Iris pigment epithelial cell (primary cell): ENCODE data around the gene HES3.

Experiments used
- DNase-seq: peaks from one replicate; pipeline ENCODE4 v3.0.0-alpha.2; 2011; ENCODE audit warnings: low read depth

HES3 gene

GRCh38 chr1:6245869-6246496, 2.0 kb downstream of the HES3 start:
- peak; percentile 47 for DNase-seq

GRCh38 chr1:6246497-6247467, 2.8 kb downstream of the HES3 start:
- DNase-seq = peak; percentile 68

GRCh38 chr1:6247651-6248050, 3.7 kb downstream of the HES3 start:
- DNase-seq = no peak

GRCh38 chr1:6248161-6248776, 4.3 kb downstream of the HES3 start:
- DNase-seq = no peak

- peak; percentile 28 for DNase-seq
These were observed 5.2 kb downstream of the HES3 start for GRCh38 chr1:6248932-6249738.

- DNase-seq = no peak
These were observed 6.0 kb downstream of the HES3 start for GRCh38 chr1:6249739-6250689.

GRCh38 chr1:6251233-6251632, 7.3 kb downstream of the HES3 start:
- DNase-seq = no peak

GRCh38 chr1:6251681-6252373, 7.8 kb downstream of the HES3 start:
- no peak for DNase-seq

- no peak for DNase-seq
These were observed 8.4 kb downstream of the HES3 start for GRCh38 chr1:6252374-6252710.

- DNase-seq = no peak
These were observed 9.4 kb downstream of the HES3 start for GRCh38 chr1:6253380-6253779.

- no peak for DNase-seq
These were observed 10.7 kb downstream of the HES3 start for GRCh38 chr1:6254691-6255090.

- no peak for DNase-seq
These were observed 12.7 kb downstream of the HES3 start for GRCh38 chr1:6256645-6257044.

GRCh38 chr1:6257541-6258069, 13.6 kb downstream of the HES3 start:
- DNase-seq = no peak

GRCh38 chr1:6258675-6259074, 14.7 kb downstream of the HES3 start:
- DNase-seq = no peak

GRCh38 chr1:6259491-6260362, 15.7 kb downstream of the HES3 start:
- peak; percentile 86 for DNase-seq

- DNase-seq = no peak
These were observed 16.5 kb downstream of the HES3 start for GRCh38 chr1:6260433-6260934.

GRCh38 chr1:6260961-6261614, 17.1 kb downstream of the HES3 start, which contains the start of gene GPR153:
GPR153 (minus strand) TSS chr1:6261098; CDS start chr1:6254905, 6,193 bp downstream.
- DNase-seq = peak; percentile 50

GRCh38 chr1:6261615-6261995, 17.6 kb downstream of the HES3 start:
- DNase-seq = no peak
